GM10266 (cell line): ENCODE measurements around the gene ADSS1.
"Not testable (repeated sequence)": the region's sequence is repeated elsewhere in the genome, so short reads cannot be mapped to it uniquely, and the experiment has no call there.

ENCODE experiments used
- DNase-seq: peaks from one replicate; pipeline ENCODE4 v3.0.0; 2012; ENCODE audit errors: extremely low spot score
- TF ChIP-seq, protein P1 (sequence below): IDR thresholded peaks from 2 replicates; pipeline ENCODE4 v1.5.1; 2012; ENCODE audit warnings: mild to moderate bottlenecking, low read depth; ENCODE audit not compliant: control insufficient read depth, insufficient read depth; ENCODE audit errors: missing control alignments

ADSS1 gene

DNA sequence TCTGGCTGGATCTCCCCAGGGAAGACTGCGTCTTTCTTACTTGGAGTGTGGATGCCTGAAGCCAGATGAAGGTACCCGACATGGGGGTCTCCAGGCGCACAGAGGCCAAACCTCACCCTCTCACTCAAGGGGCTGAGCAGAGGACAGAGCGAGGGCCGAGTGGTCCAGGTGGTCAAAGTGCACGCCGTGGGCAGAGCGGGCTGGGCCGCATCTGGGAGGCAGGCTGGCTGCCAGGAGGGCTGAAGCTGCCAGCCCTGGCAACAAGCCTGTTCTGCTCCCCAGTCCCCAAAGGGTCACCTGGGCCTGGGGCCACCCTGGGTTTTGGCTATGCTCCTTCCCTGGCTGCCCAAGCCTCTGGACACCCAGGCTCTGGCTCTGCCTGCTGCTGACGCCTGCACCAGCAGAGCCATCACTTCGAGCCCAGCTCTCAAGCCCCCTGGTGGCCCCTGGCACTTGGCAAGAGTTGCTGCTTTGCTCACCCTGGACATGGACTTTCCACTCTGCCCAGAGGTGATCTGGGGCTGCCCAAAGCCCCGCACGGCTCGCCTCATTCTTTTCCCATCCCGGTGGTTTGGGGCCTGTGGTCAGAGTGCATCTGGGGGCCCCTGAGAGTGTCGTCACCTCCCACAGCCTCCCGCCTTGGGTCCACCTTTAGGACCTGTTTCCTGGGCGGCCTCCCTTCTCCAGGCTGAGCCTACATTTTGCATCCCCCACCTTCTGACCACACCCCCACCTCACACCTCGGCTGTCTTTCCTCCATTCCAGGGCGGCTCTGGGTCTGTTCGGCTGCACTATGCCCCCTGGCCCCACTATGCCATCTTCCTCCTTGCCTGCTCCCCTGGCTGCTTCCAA lies 2.8 kb downstream of the ADSS1 start:
- TF ChIP-seq, protein P1, sequence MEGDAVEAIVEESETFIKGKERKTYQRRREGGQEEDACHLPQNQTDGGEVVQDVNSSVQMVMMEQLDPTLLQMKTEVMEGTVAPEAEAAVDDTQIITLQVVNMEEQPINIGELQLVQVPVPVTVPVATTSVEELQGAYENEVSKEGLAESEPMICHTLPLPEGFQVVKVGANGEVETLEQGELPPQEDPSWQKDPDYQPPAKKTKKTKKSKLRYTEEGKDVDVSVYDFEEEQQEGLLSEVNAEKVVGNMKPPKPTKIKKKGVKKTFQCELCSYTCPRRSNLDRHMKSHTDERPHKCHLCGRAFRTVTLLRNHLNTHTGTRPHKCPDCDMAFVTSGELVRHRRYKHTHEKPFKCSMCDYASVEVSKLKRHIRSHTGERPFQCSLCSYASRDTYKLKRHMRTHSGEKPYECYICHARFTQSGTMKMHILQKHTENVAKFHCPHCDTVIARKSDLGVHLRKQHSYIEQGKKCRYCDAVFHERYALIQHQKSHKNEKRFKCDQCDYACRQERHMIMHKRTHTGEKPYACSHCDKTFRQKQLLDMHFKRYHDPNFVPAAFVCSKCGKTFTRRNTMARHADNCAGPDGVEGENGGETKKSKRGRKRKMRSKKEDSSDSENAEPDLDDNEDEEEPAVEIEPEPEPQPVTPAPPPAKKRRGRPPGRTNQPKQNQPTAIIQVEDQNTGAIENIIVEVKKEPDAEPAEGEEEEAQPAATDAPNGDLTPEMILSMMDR = no peak
- no peak for DNase-seq

DNA sequence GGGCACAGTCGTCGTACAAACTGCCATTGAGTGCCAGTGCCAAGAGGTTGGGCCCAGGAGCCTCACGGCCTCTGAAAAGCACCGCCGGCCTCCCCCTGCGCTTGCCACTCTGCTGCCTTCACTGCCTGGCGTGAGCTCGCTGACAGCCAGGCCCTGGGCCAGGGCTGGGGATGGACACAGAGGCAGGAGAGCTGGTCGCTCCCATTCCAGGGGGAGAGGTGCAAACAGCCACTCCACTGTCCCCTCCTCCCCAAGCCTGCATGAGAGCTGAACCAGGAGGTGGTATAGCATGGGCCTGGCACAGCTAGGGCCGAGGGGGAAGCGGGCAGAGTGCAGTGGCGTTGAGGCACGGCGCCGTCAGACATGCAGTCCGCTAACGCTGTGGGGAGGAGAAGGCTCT lies 4.6 kb downstream of the ADSS1 start:
- TF ChIP-seq, protein P1 = no peak

DNA sequence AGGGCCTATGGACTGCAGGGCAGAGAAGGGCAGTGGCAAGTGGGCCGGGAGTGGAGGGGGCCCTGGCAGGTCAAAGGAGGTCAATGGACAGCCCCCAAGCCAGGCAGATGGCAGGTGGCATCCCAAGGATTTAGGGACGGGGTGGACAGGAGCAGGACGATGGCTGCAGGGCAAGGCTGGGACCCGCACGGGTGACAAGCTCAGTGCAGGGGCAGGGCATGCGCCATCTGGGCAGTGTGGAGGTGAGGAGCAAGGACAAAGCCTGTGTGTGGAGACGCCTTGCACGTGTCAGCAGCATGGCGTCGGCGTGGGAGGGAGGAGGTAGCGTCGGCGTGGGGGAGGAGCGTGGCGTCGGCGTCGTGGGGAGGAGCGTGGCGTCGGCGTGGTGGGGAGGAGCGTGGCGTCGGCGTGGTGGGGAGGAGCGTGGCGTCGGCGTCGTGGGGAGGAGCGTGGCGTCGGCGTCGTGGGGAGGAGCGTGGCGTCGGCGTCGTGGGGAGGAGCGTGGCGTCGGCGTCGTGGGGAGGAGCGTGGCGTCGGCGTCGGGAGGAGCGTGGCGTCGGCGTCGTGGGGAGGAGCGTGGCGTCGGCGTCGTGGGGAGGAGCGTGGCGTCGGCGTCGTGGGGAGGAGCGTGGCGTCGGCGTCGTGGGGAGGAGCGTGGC lies 5.3 kb downstream of the ADSS1 start:
- not testable (repeated sequence) for DNase-seq

More for the DNA sequence above, 4.6 kb downstream of the ADSS1 start:
- DNase-seq = no peak

DNA sequence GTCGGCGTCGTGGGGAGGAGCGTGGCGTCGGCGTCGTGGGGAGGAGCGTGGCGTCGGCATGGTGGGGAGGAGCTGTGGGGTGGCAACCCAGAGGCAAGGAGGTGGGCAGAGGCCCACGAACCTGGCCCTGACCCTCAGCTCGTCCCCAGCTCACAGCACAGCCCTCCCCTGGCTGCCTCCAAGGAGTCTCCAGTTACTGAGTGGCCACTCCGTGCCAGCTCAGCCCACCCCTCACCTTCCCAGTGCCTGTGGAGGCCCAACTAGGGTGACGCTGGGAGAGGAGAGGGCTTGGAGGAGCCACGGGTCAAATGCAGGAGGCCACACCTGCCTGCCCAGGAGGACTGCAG lies 5.8 kb downstream of the ADSS1 start:
- DNase-seq = no peak
- TF ChIP-seq, protein P1 = no peak

DNA sequence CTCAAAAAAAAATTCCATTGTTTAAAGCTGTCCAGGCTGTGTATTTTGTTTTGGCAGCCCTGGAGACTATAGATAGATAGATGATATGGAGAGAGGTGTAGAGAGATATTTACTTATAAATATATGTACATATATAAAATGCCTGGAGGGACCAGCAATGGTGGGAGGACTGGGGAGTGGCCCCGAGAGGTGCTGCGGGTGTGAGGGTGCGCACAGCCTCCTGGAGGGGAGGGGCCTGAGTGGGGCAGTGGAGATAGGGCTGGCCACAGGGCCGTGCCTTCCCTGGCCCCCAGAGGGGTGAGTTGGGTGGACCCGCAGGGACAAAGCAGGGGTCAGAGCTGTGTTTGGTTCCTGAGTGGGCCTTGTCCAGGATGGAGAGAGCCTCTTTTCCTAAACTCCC lies 6.5 kb downstream of the ADSS1 start:
- TF ChIP-seq, protein P1 = no peak
- DNase-seq = no peak

DNA sequence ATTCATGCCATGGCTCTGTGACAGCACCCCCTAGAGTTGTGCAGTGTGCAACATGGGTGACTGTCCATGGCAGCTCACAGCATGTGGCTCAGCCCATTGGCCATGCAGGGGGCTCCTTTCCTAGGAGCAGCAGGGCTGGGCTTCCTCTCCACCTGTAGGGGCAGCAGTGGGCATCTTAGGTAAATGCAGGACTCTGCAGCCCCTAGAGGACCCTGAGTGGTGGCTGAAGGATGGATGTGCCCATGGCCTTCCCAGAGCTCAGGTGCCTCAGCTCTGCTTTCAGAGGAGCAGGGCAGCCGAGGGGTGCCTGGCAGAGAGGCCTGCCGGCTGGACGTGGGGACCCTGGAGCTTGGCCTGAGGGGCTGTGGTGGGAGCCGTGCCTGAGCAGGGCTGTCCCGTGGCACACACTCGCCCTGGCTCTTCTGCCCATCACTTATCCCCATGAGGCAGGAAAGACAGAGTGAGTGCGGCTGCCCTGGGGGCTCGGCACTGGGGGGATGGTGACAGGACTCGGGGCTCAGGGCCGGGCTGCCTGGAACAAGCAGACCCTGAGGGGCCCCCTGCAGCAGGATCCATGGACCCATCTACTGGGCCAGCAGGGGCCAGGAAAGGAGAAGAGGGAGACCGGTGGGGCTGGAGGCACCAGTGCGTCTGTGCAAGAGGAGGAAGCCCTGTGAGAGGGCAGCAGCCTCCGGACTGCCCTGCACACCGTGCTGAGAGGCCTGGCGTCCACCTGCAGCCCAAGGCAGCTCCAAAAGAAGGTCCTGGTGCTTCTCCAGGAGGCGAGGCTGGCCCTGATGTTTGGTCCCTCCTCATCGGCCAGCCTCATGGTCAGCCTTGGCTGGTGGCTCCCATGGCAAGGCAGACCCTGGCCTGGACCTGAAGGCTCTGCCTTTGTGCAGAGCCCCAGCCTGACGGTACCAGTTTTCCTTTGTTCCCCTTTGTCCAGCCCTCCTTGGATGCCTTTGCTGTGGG lies 7.6 kb downstream of the ADSS1 start:
- no peak for DNase-seq
- TF ChIP-seq, protein P1 = no peak

DNA sequence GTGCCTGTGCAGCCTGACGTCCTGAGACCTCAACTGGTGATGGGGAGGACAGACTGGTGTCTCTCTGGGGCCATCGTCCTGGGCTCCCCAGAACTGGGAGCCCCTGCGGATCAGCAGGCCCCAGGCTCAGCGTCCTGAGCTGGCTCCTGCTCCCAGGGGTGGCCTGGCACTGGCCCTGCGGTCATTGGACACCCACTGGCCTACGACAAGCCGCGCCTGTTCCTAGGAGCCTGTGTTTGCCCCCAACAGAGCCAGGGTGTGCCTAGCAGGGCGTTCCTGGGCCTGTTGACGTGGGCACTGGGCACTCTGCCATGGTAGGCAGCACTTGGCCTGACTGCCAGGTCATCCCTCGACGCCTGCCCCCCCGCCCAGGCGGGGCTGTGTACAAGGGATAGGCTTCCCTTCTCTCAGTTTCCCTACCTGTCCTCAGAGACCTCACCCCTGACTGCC lies 8.4 kb downstream of the ADSS1 start:
- TF ChIP-seq, protein P1 = no peak
- no peak for DNase-seq
